ENCODE measurements around the gene MIPEP.

GRCh38 chr13:23859455-23859854 is 29.7 kb downstream of the MIPEP start:
- TF ChIP-seq EP300 (IDR thresholded peaks at IDR 0.05) (no peak), POLR2AphosphoS5 (IDR thresholded peaks at IDR 0.05) (no peak)
